Measurements from ENCODE around the gene E2F2. TPM values are rescaled to one million over a fixed set of nuclear protein-coding genes. Genes with fewer than 3 reads are reported as not detected.

Gene E2F2
- total and polyA plus RNA-seq, 2 of the 13 experiments (the other 11 are each of a cell fraction or from before 2014, with no cell fraction given) = 0.65 to 6.6 TPM

DNA sequence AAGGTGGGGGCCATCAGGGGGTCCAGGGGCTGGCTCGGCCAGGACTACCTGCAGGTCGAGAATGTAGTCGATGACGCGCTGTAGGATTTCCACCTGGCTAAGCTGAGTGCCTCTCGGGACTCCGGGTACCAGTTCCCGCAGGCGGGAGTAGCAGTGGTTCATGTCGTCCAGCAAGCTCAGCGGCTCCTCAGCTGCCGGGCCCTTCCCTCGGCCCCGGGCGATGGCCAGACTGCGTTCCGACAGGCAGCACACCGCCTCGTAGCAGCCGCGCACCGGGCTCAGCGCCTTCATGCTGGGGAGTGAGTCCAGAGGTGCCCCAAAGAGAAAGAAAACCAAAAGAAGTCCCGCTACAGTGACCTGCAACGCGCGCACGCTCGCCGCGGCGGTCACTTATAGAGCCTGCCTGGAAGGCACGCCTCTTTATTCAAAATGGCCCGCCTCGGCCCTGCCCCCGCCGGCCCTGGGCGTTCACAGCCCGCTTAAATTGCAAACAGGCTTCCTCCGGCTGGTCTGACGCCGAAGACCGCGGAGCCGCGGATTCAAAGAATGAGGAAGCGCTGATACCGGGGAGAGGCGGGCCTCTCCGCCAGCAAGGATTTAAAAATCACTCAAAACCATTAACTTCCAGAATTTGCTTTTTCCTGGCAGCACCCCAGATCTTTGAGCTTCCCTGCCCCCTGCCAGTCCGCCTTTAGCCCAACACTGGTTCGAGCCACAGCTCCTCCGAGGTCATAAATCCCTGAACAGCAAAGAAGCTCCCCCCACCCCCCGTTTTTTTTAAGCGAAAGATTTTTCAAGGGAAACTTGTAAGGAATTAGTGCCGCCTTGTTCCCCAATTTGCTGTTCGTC lies 28.3 kb upstream of the E2F2 start, which contains the start of gene ID3 (continued):
- TF ChIP-seq, protein P1, sequence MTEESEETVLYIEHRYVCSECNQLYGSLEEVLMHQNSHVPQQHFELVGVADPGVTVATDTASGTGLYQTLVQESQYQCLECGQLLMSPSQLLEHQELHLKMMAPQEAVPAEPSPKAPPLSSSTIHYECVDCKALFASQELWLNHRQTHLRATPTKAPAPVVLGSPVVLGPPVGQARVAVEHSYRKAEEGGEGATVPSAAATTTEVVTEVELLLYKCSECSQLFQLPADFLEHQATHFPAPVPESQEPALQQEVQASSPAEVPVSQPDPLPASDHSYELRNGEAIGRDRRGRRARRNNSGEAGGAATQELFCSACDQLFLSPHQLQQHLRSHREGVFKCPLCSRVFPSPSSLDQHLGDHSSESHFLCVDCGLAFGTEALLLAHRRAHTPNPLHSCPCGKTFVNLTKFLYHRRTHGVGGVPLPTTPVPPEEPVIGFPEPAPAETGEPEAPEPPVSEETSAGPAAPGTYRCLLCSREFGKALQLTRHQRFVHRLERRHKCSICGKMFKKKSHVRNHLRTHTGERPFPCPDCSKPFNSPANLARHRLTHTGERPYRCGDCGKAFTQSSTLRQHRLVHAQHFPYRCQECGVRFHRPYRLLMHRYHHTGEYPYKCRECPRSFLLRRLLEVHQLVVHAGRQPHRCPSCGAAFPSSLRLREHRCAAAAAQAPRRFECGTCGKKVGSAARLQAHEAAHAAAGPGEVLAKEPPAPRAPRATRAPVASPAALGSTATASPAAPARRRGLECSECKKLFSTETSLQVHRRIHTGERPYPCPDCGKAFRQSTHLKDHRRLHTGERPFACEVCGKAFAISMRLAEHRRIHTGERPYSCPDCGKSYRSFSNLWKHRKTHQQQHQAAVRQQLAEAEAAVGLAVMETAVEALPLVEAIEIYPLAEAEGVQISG (CRISPR knock-in tag; IDR thresholded peaks at IDR 0.05) = no peak; the same call in 1 of the 2 replicates
- TF ChIP-seq XRCC5 (optimal IDR thresholded peaks at IDR 0.05; ENCODE audit: low read length) (no peak), TCF7 (IDR thresholded peaks at IDR 0.05; ENCODE audit: low read depth) (no peak), ZNF451 (CRISPR knock-in tag; IDR thresholded peaks at IDR 0.05) (no peak), ZNF256 (CRISPR knock-in tag; conservative IDR thresholded peaks at IDR 0.05) (peak; percentile 72; the same call in 1 of the 2 replicates), HMGA1 (CRISPR knock-in tag; conservative IDR thresholded peaks at IDR 0.05) (no peak), ZNF605 (CRISPR knock-in tag; IDR thresholded peaks at IDR 0.05) (peak; percentile 42; the same call in 1 of the 2 replicates), ZNF546 (CRISPR knock-in tag; conservative IDR thresholded peaks at IDR 0.05) (no peak), SP4 (CRISPR knock-in tag; IDR thresholded peaks at IDR 0.05) (peak; percentile 76), ZSCAN30 (CRISPR knock-in tag; IDR thresholded peaks at IDR 0.05) (no peak), EHMT2 (IDR thresholded peaks at IDR 0.05; ENCODE audit: borderline replicate concordance, low read depth, low read length) (no peak), RAD21 (CRISPR knock-in tag; IDR thresholded peaks at IDR 0.05) (0 out of 2 replicates have a peak, but pooled peaks have one; percentile 34), ZNF383 (CRISPR knock-in tag; IDR thresholded peaks at IDR 0.05; ENCODE audit: borderline replicate concordance) (no peak), ZBED4 (CRISPR knock-in tag; IDR thresholded peaks at IDR 0.05; ENCODE audit: borderline replicate concordance) (peak; percentile 16; the same call in 1 of the 2 replicates), ZNF234 (CRISPR knock-in tag; conservative IDR thresholded peaks at IDR 0.05) (no peak)
- TF ChIP-seq, protein P2, sequence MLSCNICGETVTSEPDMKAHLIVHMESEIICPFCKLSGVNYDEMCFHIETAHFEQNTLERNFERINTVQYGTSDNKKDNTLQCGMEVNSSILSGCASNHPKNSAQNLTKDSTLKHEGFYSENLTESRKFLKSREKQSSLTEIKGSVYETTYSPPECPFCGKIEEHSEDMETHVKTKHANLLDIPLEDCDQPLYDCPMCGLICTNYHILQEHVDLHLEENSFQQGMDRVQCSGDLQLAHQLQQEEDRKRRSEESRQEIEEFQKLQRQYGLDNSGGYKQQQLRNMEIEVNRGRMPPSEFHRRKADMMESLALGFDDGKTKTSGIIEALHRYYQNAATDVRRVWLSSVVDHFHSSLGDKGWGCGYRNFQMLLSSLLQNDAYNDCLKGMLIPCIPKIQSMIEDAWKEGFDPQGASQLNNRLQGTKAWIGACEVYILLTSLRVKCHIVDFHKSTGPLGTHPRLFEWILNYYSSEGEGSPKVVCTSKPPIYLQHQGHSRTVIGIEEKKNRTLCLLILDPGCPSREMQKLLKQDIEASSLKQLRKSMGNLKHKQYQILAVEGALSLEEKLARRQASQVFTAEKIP (CRISPR knock-in tag; IDR thresholded peaks at IDR 0.05; ENCODE audit: borderline replicate concordance) = no peak
- TF ChIP-seq, protein P3, sequence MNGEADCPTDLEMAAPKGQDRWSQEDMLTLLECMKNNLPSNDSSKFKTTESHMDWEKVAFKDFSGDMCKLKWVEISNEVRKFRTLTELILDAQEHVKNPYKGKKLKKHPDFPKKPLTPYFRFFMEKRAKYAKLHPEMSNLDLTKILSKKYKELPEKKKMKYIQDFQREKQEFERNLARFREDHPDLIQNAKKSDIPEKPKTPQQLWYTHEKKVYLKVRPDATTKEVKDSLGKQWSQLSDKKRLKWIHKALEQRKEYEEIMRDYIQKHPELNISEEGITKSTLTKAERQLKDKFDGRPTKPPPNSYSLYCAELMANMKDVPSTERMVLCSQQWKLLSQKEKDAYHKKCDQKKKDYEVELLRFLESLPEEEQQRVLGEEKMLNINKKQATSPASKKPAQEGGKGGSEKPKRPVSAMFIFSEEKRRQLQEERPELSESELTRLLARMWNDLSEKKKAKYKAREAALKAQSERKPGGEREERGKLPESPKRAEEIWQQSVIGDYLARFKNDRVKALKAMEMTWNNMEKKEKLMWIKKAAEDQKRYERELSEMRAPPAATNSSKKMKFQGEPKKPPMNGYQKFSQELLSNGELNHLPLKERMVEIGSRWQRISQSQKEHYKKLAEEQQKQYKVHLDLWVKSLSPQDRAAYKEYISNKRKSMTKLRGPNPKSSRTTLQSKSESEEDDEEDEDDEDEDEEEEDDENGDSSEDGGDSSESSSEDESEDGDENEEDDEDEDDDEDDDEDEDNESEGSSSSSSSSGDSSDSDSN (CRISPR knock-in tag; IDR thresholded peaks at IDR 0.05) = peak; percentile 63; the same call in 1 of the 2 replicates

Data from HepG2 (cell line).